HepG2 (cell line): ENCODE results near the gene XG. TPM values are rescaled to one million over a fixed set of nuclear protein-coding genes. Genes with fewer than 3 reads are reported as not detected.

ENCODE experiments used
- ATAC-seq: fragments of 200-7000 bp; cut with Tn5 transposase; 3 replicates; pipeline ENCODE4 v1.9.1; 2020; ENCODE audit warnings: mild to moderate bottlenecking, moderate library complexity
- BruUV-seq: library from RNA; stranded (reverse); fragments of 400-500 nt; replicated peaks from 2 replicates; lab custom pipeline; 2021; lab: Mats Ljungman, UMichigan
- CTCF ChIA-PET: fragments of 300-600 bp; formaldehyde crosslinking; extraction: SDS; loops from one replicate; lab custom pipeline; 2021; ENCODE audit warnings: low total read pairs, inconsistent platforms, low intra/inter-chr PET ratio; lab: Yijun Ruan, JAX
- POLR2A ChIA-PET: fragments of 350-600 bp; sonication (Branson Sonifier 250); formaldehyde crosslinking; loops from one replicate; lab custom pipeline; 2020; ENCODE audit warnings: antibody characterized with exemption, inconsistent platforms; lab: Yijun Ruan, JAX
- DNase-seq: peaks from one replicate; pipeline ENCODE4 v3.0.0-alpha.2; 2015; ENCODE audit warnings: low spot score
- FAIRE-seq: peaks from 3 replicates; lab custom pipeline; 2011; peaks lifted over from hg19 to GRCh38; lab: Jason Lieb, UNC
- H2AFZ ChIP-seq: one replicate; pipeline ENCODE4 v1.6.1; 2011; ENCODE audit warnings: low read length, inconsistent platforms
- H3K27ac ChIP-seq: fragments of 300-600 bp; 3 replicates; pipeline ENCODE4 v1.8.0; 2011; ENCODE audit warnings: mixed run types, mild to moderate bottlenecking, mixed read lengths, low read length, inconsistent platforms; ENCODE audit not compliant: insufficient read depth; ENCODE audit errors: extremely low read length
- H3K27me3 ChIP-seq, 2 experiments: fragments of 200-600 bp in 1 of 2; 2 replicates in 1 of 2; 3 replicates in 1 of 2; pipeline versions ENCODE4 v1.6.0 to v1.8.0; 2011; ENCODE audit warnings: low read length in 2 of 2, mild to moderate bottlenecking in 2 of 2, moderate library complexity in 2 of 2, inconsistent platforms in 1 of 2; ENCODE audit not compliant: insufficient read depth in 2 of 2, control insufficient read depth in 1 of 2
- H3K36me3 ChIP-seq, 2 experiments: fragments of 200-600 bp in 1 of 2; replicated peaks in 1 of 2; 2 replicates in 1 of 2; 3 replicates in 1 of 2; pipeline versions ENCODE4 v1.5.1 to v1.8.0; 2011; ENCODE audit warnings: low read length in 2 of 2, inconsistent platforms in 1 of 2; ENCODE audit not compliant: insufficient read depth in 2 of 2, control insufficient read depth in 1 of 2
- H3K4me1 ChIP-seq: 2 replicates; pipeline ENCODE4 v1.5.1; 2012; ENCODE audit warnings: low read length, inconsistent platforms; ENCODE audit not compliant: insufficient read depth
- H3K4me2 ChIP-seq: 2 replicates; pipeline ENCODE4 v1.6.0; 2011; ENCODE audit warnings: low read depth, low read length, inconsistent platforms
- H3K4me3 ChIP-seq, 3 experiments: fragments of 200-600 bp in 1 of 3; sonication (generic), shearing (Covaris generic) in 1 of 3; replicated peaks in 1 of 3; 2 replicates each; pipeline ENCODE4 v1.5.1; 2011 to 2016; ENCODE audit warnings: low read length in 3 of 3, inconsistent platforms in 2 of 3, low read depth in 2 of 3, mild to moderate bottlenecking in 2 of 3, control low read depth in 1 of 3, mixed read lengths in 1 of 3; ENCODE audit not compliant: insufficient read depth in 1 of 3
- H3K79me2 ChIP-seq: one replicate; pipeline ENCODE4 v1.6.1; 2011; ENCODE audit warnings: low read length, inconsistent platforms; ENCODE audit not compliant: insufficient read depth
- H3K9ac ChIP-seq: 2 replicates; pipeline ENCODE4 v1.6.0; 2011; ENCODE audit warnings: mild to moderate bottlenecking, low read depth, low read length, inconsistent platforms; ENCODE audit not compliant: insufficient read depth
- H3K9me3 ChIP-seq: 2 replicates; pipeline ENCODE4 v1.5.1; 2012; ENCODE audit warnings: mild to moderate bottlenecking, low read length
- H4K20me1 ChIP-seq: 2 replicates; pipeline ENCODE4 v1.6.0; 2011; ENCODE audit warnings: inconsistent platforms, mild to moderate bottlenecking, low read length, moderate library complexity; ENCODE audit not compliant: insufficient read depth
- CC2D1A ChIP-seq: sonication (generic); formaldehyde crosslinking; IDR thresholded peaks from 2 replicates; pipeline ENCODE4 v1.8.1; 2023; ENCODE audit warnings: mild to moderate bottlenecking, missing genetic modification reagents
- E2F1 ChIP-seq: sonication (generic); formaldehyde crosslinking; IDR thresholded peaks from 2 replicates; pipeline ENCODE4 v1.5.0; 2020; ENCODE audit warnings: missing genetic modification reagents
- ETV6 ChIP-seq: sonication (generic); formaldehyde crosslinking; conservative IDR thresholded peaks from 2 replicates; pipeline ENCODE4 v1.4.0; 2020; ENCODE audit warnings: missing genetic modification reagents
- FOXK1 ChIP-seq: sonication (generic); formaldehyde crosslinking; IDR thresholded peaks from 2 replicates; pipeline ENCODE4 v1.4.0; 2020; ENCODE audit warnings: low read depth, missing genetic modification reagents, borderline replicate concordance
- HOXA7 ChIP-seq: sonication (generic); formaldehyde crosslinking; IDR thresholded peaks from 2 replicates; pipeline ENCODE4 v1.8.1; 2022; ENCODE audit warnings: mild to moderate bottlenecking, missing genetic modification reagents, moderate library complexity
- NFE2L1 ChIP-seq: sonication (generic); formaldehyde crosslinking; IDR thresholded peaks from 2 replicates; pipeline ENCODE4 v1.4.0; 2020; ENCODE audit warnings: missing genetic modification reagents, mild to moderate bottlenecking, borderline replicate concordance
- PCBP2 ChIP-seq: fragments of 200-400 bp; formaldehyde crosslinking; optimal IDR thresholded peaks from 2 replicates; pipeline ENCODE3; 2018; ENCODE audit warnings: low read length, low read depth; ENCODE audit not compliant: poor library complexity, severe bottlenecking
- SALL2 ChIP-seq: sonication (generic); formaldehyde crosslinking; IDR thresholded peaks from 2 replicates; pipeline ENCODE4 v1.8.1; 2023; ENCODE audit warnings: mild to moderate bottlenecking, missing genetic modification reagents, inconsistent platforms
- SMARCE1 ChIP-seq: fragments of 450-650 bp; IDR thresholded peaks from 2 replicates; pipeline ENCODE4 v1.6.1; 2017; ENCODE audit warnings: borderline replicate concordance
- SNAI1 ChIP-seq: sonication (generic); formaldehyde crosslinking; IDR thresholded peaks from 2 replicates; pipeline ENCODE4 v1.5.0; 2020; ENCODE audit warnings: mild to moderate bottlenecking, missing genetic modification reagents, borderline replicate concordance
- SOX5 ChIP-seq: IDR thresholded peaks from 2 replicates; pipeline ENCODE4 v1.6.1; 2016; ENCODE audit warnings: borderline replicate concordance
- SRY ChIP-seq: sonication (generic); formaldehyde crosslinking; IDR thresholded peaks from 2 replicates; pipeline ENCODE4 v1.8.0; 2022; ENCODE audit warnings: mild to moderate bottlenecking, missing genetic modification reagents
- TFDP2 ChIP-seq: sonication (generic); formaldehyde crosslinking; IDR thresholded peaks from 2 replicates; pipeline ENCODE4 v1.4.0; 2020; ENCODE audit warnings: missing genetic modification reagents
- ZNF20 ChIP-seq: sonication (generic); formaldehyde crosslinking; IDR thresholded peaks from 2 replicates; pipeline ENCODE4 v1.4.0; 2020; ENCODE audit warnings: mild to moderate bottlenecking, moderate library complexity, missing genetic modification reagents
- ZNF224 ChIP-seq: sonication (generic); formaldehyde crosslinking; IDR thresholded peaks from 2 replicates; pipeline ENCODE4 v1.5.0; 2020; ENCODE audit warnings: mild to moderate bottlenecking, missing genetic modification reagents
- ZNF253 ChIP-seq: sonication (generic); formaldehyde crosslinking; IDR thresholded peaks from 2 replicates; pipeline ENCODE4 v1.8.0; 2022; ENCODE audit warnings: mild to moderate bottlenecking, missing genetic modification reagents, borderline replicate concordance
- ZNF3 ChIP-seq: IDR thresholded peaks from 2 replicates; pipeline ENCODE4 v1.7.0; 2017; ENCODE audit warnings: inconsistent platforms
- ZSCAN12 ChIP-seq: sonication (generic); formaldehyde crosslinking; IDR thresholded peaks from 2 replicates; pipeline ENCODE4 v1.9.0; 2021; ENCODE audit warnings: mild to moderate bottlenecking, missing genetic modification reagents
- WGBS: methylation state at CpG from one replicate; pipeline ENCODE4 v1.1.6; 2017; ENCODE audit warnings: low lambda C conversion rate; 5-methylcytosine and 5-hydroxymethylcytosine counted together
- in situ Hi-C: cut with HindIII; loops from 2 replicates; pipeline ENCODE4 v1.10.0; 2017; ENCODE audit warnings: low pct_unique_long_range_greater_than_20kb; ENCODE audit not compliant: extremely low pct_ligation_motif_present
- intact Hi-C: fragments of 100-400 bp; cut with micrococcal nuclease; formaldehyde crosslinking; loops from one replicate; pipeline ENCODE4 v1.10.0; 2022; ENCODE audit not compliant: unreplicated experiment
- polyA plus RNA-seq, 8 experiments: library from polyadenylated mRNA; depleted of rRNA in 3 of 8; stranded (reverse) in 7 of 8; unstranded in 1 of 8; fragments of >200 nt; fragmentation: Illumina TruSeq in 4 of 8; extraction: Trizol in 4 of 8; gene quantifications; 2 replicates each; pipeline versions ENCODE4 v1.2.1 to v1.2.3, GENCODE V29; 2011 to 2016; ENCODE audit warnings: low read depth in 4 of 8, missing spikeins in 1 of 8, mixed read lengths in 1 of 8; ENCODE audit not compliant: insufficient read depth in 1 of 8
- total RNA-seq, 5 experiments: library from RNA; depleted of rRNA; stranded (reverse); fragments of >200 nt; fragmentation: Illumina TruSeq; extraction: Trizol; gene quantifications; 2 replicates each; pipeline ENCODE4 v1.2.3, GENCODE V29; 2016; ENCODE audit warnings: low read depth in 1 of 5
- TF ChIP-seq, protein P1 (sequence below): sonication (generic); formaldehyde crosslinking; IDR thresholded peaks from 2 replicates; pipeline ENCODE4 v1.4.0; 2020; ENCODE audit warnings: missing genetic modification reagents
- TF ChIP-seq, protein P2 (sequence below): sonication (generic); formaldehyde crosslinking; IDR thresholded peaks from 2 replicates; pipeline ENCODE4 v1.4.0; 2020; ENCODE audit warnings: mild to moderate bottlenecking, missing genetic modification reagents

XG gene
- total and polyA plus RNA-seq, 2 of the 13 experiments (the other 11 are each of a cell fraction or from before 2014, with no cell fraction given) = not detected

DNA sequence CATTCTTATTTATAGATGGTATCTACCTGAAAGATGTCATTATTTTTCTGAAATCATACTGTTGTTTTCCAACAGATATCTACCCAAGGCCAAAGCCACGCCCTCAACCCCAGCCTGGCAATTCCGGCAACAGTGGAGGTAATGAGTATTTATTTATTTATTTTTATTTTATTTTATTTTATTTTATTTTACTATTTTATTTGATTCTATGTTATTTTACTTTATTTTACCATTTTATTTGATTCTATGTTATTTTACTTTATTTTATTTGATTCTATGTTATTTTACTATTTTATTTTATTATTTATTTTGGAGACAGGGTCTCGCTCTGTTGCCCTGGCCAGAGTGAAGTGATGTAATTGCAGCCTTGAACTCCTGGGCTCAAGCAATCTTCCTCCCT is 37.7 kb downstream of the XG start:
- no peak overlapping the region for H3K4me3 ChIP-seq
- no TSS peak for BruUV-seq
- no peak overlapping the region for H3K27ac ChIP-seq
- H4K20me1 ChIP-seq = no peaks in the 10 kb centered on the region
- in situ Hi-C loops (no loop called here), intact Hi-C loops (no loop called here)
- no peak overlapping the region for H3K9ac ChIP-seq
- 74% methylated on average over 3 of the region's 3 CpGs for WGBS
- H3K79me2 ChIP-seq = no peaks in the 10 kb centered on the region
- H3K27me3 ChIP-seq = peaks cover 1 to 4% of the 10 kb centered on the region in 2 experiments; a peak in 1 of 5 replicates
- H3K9me3 ChIP-seq = no peaks in the 10 kb centered on the region
- H3K36me3 ChIP-seq = no peaks in the 10 kb centered on the region
- DNase-seq = no peak
- ChIA-PET CTCF (no interaction called here), POLR2A (no interaction called here)
- H3K4me1 ChIP-seq = no peaks in the 10 kb centered on the region
- FAIRE-seq = no peak
- no peak overlapping the region for H3K4me2 ChIP-seq
- no peak for TF ChIP-seq NFE2L1 (CRISPR knock-in tag)
- TF ChIP-seq SRY = no peak
- TF ChIP-seq E2F1 = no peak
- TF ChIP-seq SMARCE1 = no peak
- no peak for TF ChIP-seq ETV6 (CRISPR knock-in tag)
- TF ChIP-seq, protein P1, sequence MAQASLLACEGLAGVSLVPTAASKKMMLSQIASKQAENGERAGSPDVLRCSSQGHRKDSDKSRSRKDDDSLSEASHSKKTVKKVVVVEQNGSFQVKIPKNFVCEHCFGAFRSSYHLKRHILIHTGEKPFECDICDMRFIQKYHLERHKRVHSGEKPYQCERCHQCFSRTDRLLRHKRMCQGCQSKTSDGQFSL = no peak
- no peak for TF ChIP-seq HOXA7 (CRISPR knock-in tag)
- TF ChIP-seq SNAI1 = no peak
- TF ChIP-seq SALL2 (CRISPR knock-in tag) = no peak
- TF ChIP-seq ZSCAN12 = no peak
- TF ChIP-seq ZNF3 (CRISPR knock-in tag) = no peak
- no peak for TF ChIP-seq SOX5 (CRISPR knock-in tag)
- TF ChIP-seq, protein P2, sequence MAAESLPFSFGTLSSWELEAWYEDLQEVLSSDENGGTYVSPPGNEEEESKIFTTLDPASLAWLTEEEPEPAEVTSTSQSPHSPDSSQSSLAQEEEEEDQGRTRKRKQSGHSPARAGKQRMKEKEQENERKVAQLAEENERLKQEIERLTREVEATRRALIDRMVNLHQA (CRISPR knock-in tag) = no peak
- no peak for TF ChIP-seq CC2D1A (CRISPR knock-in tag)
- no peak for TF ChIP-seq PCBP2
- no peak for TF ChIP-seq ZNF253
- no peak for TF ChIP-seq ZNF224 (CRISPR knock-in tag)
- TF ChIP-seq FOXK1 (CRISPR knock-in tag) = no peak
- no peak for TF ChIP-seq TFDP2 (CRISPR knock-in tag)
- no peak for TF ChIP-seq ZNF20 (CRISPR knock-in tag)
- no peak for ATAC-seq
- no peak overlapping the region for H2AFZ ChIP-seq
